KMS-11 (cell line): ENCODE results near the gene CHPF.
A peak's percentile ranks its signal among the peaks of the same experiment; 100 is the strongest.

Source experiments
- H2AFZ ChIP-seq: fragments of 200-600 bp; sonication (generic); 2 replicates; pipeline ENCODE4 v1.6.1; 2016; ENCODE audit warnings: antibody characterized with exemption, mixed run types, low read depth
- H3K27ac ChIP-seq: fragments of 200-600 bp; sonication (generic); 2 replicates; pipeline ENCODE4 v1.6.1; 2016; ENCODE audit warnings: mild to moderate bottlenecking, mixed run types
- H3K27me3 ChIP-seq: fragments of 200-600 bp; sonication (generic); 2 replicates; pipeline ENCODE4 v1.6.1; 2017; ENCODE audit warnings: mild to moderate bottlenecking, low read depth, mixed run types, moderate library complexity; ENCODE audit not compliant: insufficient read depth
- H3K36me3 ChIP-seq: fragments of 200-600 bp; sonication (generic); 2 replicates; pipeline ENCODE4 v1.6.1; 2017; ENCODE audit warnings: mild to moderate bottlenecking, mixed run types; ENCODE audit not compliant: insufficient read depth
- H3K4me1 ChIP-seq: fragments of 200-600 bp; sonication (generic); 2 replicates; pipeline ENCODE4 v1.6.1; 2016; ENCODE audit warnings: mild to moderate bottlenecking, low read depth, mixed run types; ENCODE audit not compliant: poor library complexity, severe bottlenecking
- H3K4me2 ChIP-seq: fragments of 200-600 bp; sonication (generic); 2 replicates; pipeline ENCODE4 v1.7.0; 2016; ENCODE audit warnings: mild to moderate bottlenecking, mixed run types
- H3K4me3 ChIP-seq: fragments of 200-600 bp; sonication (generic); IDR thresholded peaks from 2 replicates; pipeline ENCODE4 v1.6.1; 2017; ENCODE audit warnings: low read depth, low read length, mixed read lengths; ENCODE audit not compliant: insufficient read depth
- H3K79me2 ChIP-seq: fragments of 200-600 bp; sonication (generic); 2 replicates; pipeline ENCODE4 v1.6.1; 2016; ENCODE audit warnings: low read depth, mixed run types; ENCODE audit not compliant: insufficient read depth
- H3K9ac ChIP-seq: fragments of 200-600 bp; sonication (generic); 2 replicates; pipeline ENCODE4 v1.6.1; 2016; ENCODE audit warnings: mild to moderate bottlenecking, mixed run types
- H4K20me1 ChIP-seq: fragments of 200-600 bp; sonication (generic); 2 replicates; pipeline ENCODE4 v1.6.1; 2016; ENCODE audit warnings: mild to moderate bottlenecking, mixed run types; ENCODE audit not compliant: insufficient read depth
- CTCF ChIP-seq: fragments of 200-600 bp; sonication (generic); conservative IDR thresholded peaks from 2 replicates; pipeline ENCODE4 v1.6.1; 2017; ENCODE audit warnings: low read depth, mild to moderate bottlenecking, antibody characterized with exemption, low read length, moderate library complexity, mixed read lengths

Gene CHPF

GRCh38 chr2:219505585-219505984 is 38.0 kb downstream of the CHPF start:
- TF ChIP-seq CTCF: no peak
- Histone ChIP-seq H3K4me1 (peaks cover 5% of the 10 kb centered on the region), H4K20me1 (no peaks in the 10 kb centered on the region), H3K4me2 (no peak overlapping the region), H3K27ac (no peak overlapping the region), H3K9ac (no peak overlapping the region), H3K4me3 (no peak overlapping the region), H3K27me3 (peaks cover 10% of the 10 kb centered on the region; the same call in 1 of the 2 replicates), H3K36me3 (no peaks in the 10 kb centered on the region), H3K79me2 (no peaks in the 10 kb centered on the region), H2AFZ (no peak overlapping the region)

GRCh38 chr2:219502618-219503017 is 41.0 kb downstream of the CHPF start:
- Histone ChIP-seq H3K4me2 (no peak overlapping the region), H3K9ac (no peak overlapping the region), H3K36me3 (no peaks in the 10 kb centered on the region), H3K4me3 (no peak overlapping the region), H3K27ac (no peak overlapping the region), H4K20me1 (no peaks in the 10 kb centered on the region), H3K27me3 (no peaks in the 10 kb centered on the region; the same call in 1 of the 2 replicates), H3K4me1 (peaks cover 7% of the 10 kb centered on the region), H2AFZ (no peak overlapping the region), H3K79me2 (no peaks in the 10 kb centered on the region)
- TF ChIP-seq CTCF: no peak

- Histone ChIP-seq H3K9ac (no peak overlapping the region), H3K27ac (no peak overlapping the region), H3K4me3 (no peak overlapping the region), H3K79me2 (no peaks in the 10 kb centered on the region), H3K27me3 (no peaks in the 10 kb centered on the region; the same call in 1 of the 2 replicates), H3K36me3 (no peaks in the 10 kb centered on the region), H3K4me2 (no peak overlapping the region), H3K4me1 (peaks cover 7% of the 10 kb centered on the region), H2AFZ (no peak overlapping the region), H4K20me1 (no peaks in the 10 kb centered on the region)
- no peak for TF ChIP-seq CTCF
Observed at GRCh38 chr2:219501849-219502248, 41.8 kb downstream of the CHPF start.

- peak; percentile 34; the same call in 1 of the 2 replicates for TF ChIP-seq CTCF
- Histone ChIP-seq H3K27me3 (peaks cover 2% of the 10 kb centered on the region), H2AFZ (no peak overlapping the region), H3K36me3 (no peaks in the 10 kb centered on the region), H3K4me2 (no peak overlapping the region; the same call in 1 of the 2 replicates), H3K4me3 (no peak overlapping the region), H3K9ac (no peak overlapping the region), H3K4me1 (peaks cover 13% of the 10 kb centered on the region), H3K27ac (no peak overlapping the region), H4K20me1 (no peaks in the 10 kb centered on the region), H3K79me2 (no peaks in the 10 kb centered on the region)
Observed at GRCh38 chr2:219500135-219500534, 43.5 kb downstream of the CHPF start.
